ENCODE data around the gene CADPS2.

DNA sequence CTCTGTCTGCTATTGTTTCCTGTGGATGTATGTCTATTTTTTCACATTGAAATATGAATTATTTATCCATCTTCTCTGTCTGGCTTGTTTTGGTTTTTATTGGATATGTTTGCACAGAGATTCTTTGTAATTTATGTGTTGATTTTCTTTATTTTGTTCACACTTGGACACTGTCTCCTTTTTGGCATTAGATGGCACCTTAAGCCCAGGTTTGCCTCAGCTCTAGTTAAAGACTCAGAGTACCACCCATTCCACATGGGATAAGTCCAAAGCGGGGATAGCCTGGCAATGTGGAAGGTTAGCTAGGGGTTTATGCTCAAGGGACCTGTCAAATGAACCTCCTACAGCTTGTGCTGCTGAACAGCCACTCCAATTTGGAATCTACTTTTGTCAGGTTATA lies 595.8 kb downstream of the CADPS2 start:
- no peak for TF ChIP-seq CTCF (IDR thresholded peaks at IDR 0.05)
- no peak for TF ChIP-seq EP300 (IDR thresholded peaks at IDR 0.05)
- no peak for TF ChIP-seq POLR2AphosphoS5 (IDR thresholded peaks at IDR 0.05)
- TF ChIP-seq POLR2A (IDR thresholded peaks at IDR 0.05), result no peak
